GM12801 (cell line): Measurements from ENCODE around the gene CCDC12.

Source experiments
- CTCF ChIP-seq: IDR thresholded peaks from one replicate; pipeline ENCODE4 v1.5.1; 2011; ENCODE audit warnings: control low read depth; ENCODE audit not compliant: insufficient read length; ENCODE audit errors: extremely low read depth

Gene CCDC12

GRCh38 chr3:47001731-47002170 is 25.2 kb upstream of the CCDC12 start:
- TF ChIP-seq CTCF, result no peak

GRCh38 chr3:47000922-47001730 is 24.6 kb upstream of the CCDC12 start:
- TF ChIP-seq CTCF, result no peak

GRCh38 chr3:47000198-47000815 is 23.8 kb upstream of the CCDC12 start:
- TF ChIP-seq CTCF, result no peak

- TF ChIP-seq CTCF, result no peak
These were observed 23.1 kb upstream of the CCDC12 start for GRCh38 chr3:46999516-47000197.

GRCh38 chr3:46998852-46999515 is 22.4 kb upstream of the CCDC12 start:
- TF ChIP-seq CTCF, result no peak

GRCh38 chr3:46998121-46998851 is 21.7 kb upstream of the CCDC12 start:
- no peak for TF ChIP-seq CTCF
